CD4-positive, alpha-beta T cell treated with Interleukin-12 subunit alpha and Interleukin-12 subunit beta, for 1 hour (primary cell): Measurements from ENCODE around the gene TOP3B.
"Not testable (repeated sequence)": the region's sequence is repeated elsewhere in the genome, so short reads cannot be mapped to it uniquely, and the experiment has no call there.

Experiments
- DNase-seq: peaks from one replicate; pipeline ENCODE4 v3.0.0-alpha.2; 2020

TOP3B gene

GRCh38 chr22:21942407-21943343 lies 39.9 kb downstream of the TOP3B start:
- DNase-seq, result peak; percentile 19

GRCh38 chr22:21941921-21942320 lies 40.7 kb downstream of the TOP3B start:
- no peak for DNase-seq

GRCh38 chr22:21940521-21940920 lies 42.1 kb downstream of the TOP3B start:
- no peak for DNase-seq

GRCh38 chr22:21939935-21940334 lies 42.7 kb downstream of the TOP3B start:
- DNase-seq, result not testable (repeated sequence)

DNA sequence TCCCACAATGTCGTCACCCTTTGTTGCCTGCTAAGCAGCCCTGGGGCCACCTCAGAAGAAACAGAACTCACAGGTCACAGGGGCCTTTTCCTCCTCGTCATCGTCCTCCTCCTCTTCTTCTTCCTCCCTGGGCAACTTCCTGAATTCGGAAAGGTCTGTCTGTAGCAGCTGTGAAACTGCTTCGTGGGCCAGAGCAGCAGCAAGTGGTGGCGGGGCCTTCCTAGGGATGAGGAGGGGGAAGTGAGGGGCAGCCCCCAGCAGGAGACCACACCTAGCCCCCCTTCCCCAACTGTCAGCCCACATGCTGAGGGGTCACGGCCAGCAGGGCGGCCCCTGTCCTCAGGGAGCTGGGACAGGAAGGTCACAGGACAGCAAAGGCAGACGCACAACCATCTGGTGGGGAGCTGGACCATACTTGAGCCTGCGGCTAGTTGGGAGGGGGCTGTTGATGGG lies 43.1 kb downstream of the TOP3B start:
- peak; percentile 16 for DNase-seq

- no peak for DNase-seq
Measured at GRCh38 chr22:21938906-21939305, 43.7 kb downstream of the TOP3B start.

DNA sequence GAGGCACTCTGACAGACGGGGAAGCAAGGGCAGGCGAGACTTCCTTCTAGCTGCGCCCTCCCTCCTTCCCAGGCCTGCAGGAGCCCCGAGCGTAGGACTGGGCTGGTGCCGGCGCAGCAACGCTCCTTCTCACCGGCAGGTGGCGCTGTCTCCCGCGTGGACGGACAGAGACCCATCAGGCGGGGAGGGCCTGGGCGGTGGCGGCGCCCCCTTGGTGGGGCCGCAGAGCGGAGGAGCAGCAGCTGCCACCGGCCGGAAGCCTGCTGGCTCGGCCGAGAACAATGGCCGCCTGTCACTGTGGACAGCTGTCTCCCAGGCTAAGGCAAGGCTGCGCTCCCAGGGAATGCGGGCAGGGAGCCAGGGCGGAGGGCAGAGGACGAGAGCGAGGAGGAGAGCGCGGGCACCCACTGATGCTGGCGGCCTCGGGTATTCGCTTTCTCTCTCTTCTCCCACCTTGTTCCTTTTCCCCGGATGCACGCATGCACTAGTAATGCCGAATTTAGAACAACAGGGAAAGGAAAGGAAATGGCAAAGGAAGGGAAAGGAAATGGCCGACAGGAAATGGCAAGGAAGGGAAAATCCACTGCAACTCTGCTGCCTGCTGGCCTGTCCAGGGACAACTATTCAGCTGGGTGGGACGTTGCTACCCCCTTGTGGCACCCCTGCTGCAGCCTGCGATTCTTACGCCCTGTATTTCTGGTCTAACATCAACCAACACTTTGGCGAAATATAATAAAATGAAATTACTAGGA lies 44.3 kb downstream of the TOP3B start:
- DNase-seq, result peak; percentile 91

GRCh38 chr22:21937821-21938070 lies 44.8 kb downstream of the TOP3B start:
- no peak for DNase-seq

- peak; percentile 21 for DNase-seq
Measured at GRCh38 chr22:21937041-21937820, 45.4 kb downstream of the TOP3B start.

DNA sequence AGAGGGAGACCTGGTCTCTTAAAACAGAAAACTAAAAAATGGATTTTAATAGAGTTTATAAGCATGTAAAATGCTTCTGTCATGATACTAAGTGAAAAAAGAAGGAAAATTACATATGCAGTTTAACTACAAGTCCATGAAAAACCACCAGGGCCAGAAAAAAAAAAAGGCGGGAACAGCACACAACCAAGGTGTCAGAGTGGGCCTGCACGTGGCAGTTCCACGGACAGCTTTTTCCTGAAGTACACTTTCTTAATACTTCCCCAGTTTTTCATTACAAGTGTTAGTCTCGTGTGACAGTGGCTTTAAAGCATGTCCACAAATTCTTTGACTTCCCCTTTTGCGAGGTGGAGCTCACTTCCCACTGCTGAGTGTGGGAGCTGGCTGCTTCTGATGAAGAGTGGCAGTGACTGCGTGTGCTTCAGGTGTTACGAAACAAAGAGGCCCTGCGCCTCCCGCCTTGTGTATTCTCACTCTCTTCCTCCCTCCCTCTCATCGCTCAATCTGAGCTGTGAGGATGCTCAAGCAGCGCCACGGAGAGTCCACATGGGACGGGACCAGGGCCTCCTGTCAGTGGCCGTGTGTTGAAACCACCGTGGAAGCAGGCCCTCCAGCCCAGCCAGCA lies 46.3 kb downstream of the TOP3B start:
- peak; percentile 28 for DNase-seq

DNA sequence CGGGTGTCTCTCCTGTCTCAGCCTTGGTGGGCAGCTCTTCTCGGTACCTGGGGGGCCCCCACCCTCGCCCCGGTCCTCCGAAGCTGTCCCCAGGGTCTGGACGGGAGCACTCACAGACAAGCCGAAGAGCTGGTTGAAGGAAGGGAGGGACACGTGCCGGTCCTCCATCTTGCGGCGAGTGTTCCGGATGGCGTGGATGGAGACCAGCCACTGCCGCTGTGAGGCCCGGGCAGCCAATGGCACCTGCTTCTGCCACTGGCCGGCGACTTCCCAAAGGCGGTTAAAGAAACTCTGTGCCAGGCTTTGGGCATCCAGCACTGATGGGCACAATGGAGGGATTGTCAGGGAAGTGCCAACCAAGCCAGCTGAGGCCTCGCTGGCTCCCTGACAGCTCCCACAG lies 48.7 kb downstream of the TOP3B start:
- no peak for DNase-seq

DNA sequence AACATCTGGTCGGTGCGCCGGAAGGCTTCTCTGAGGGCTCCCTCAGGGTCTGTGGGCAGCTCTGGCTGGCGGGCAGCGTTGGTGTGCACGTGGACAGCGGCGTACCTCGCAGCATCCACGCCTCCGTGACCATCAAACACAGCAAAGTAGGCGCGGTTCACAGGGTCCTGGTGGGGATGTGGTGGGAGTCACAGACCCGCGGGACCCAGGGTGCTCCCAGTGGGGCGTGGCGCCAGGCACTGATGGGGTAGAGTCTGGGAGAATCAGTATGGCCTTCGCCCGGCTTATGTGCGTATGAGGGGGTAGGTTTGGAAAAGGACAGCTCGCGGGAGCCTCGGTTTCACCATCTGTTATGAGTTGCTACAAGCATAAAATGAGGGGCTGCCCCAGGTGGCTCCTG lies 49.2 kb downstream of the TOP3B start:
- DNase-seq, result no peak

DNA sequence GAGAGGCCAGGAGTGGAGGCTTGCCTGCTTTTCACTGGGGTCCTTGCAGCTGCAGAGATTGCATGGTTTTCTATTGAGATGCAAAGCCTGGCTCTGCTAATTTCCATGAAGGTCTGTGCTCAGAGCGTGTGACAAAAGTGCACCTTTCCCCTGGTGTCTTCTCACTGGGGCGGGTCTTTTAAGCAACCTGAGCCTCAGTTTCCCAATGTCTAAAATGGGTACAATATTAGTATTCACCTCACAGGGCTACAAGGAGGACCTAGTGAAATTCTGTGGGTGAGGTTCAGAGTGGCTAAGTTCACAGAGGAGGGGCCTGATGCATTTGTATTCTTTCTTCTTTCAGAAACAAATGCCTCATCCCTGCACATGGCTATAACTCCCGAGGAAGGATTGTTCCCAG lies 50.2 kb downstream of the TOP3B start:
- DNase-seq, result no peak

DNA sequence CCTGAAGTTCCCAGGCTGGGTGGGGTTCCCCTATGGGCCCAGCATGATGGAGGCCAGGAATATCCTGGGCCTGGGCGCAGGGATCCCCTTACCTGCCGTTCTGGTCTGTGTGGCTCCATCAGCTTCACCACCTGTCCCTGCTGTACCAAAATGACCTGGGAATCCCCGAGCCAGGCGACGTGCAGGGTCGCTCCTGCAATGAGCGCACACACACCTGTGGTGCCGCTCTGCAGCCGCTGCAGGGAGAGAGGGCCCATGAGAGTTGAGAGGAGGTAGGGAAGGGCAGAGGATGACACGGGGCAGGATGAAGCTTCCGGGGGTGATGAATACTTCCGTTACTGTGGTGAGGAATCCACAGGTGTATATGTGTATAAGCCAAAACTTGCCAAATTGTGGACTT lies 51.5 kb downstream of the TOP3B start:
- no peak for DNase-seq

- no peak for DNase-seq
Measured at GRCh38 chr22:21929253-21929652, 53.3 kb downstream of the TOP3B start.

GRCh38 chr22:21928048-21928447 lies 54.5 kb downstream of the TOP3B start:
- DNase-seq, result no peak

- DNase-seq, result no peak
Measured at GRCh38 chr22:21927174-21927823, 55.3 kb downstream of the TOP3B start.

- no peak for DNase-seq
Measured at GRCh38 chr22:21926728-21927127, 55.9 kb downstream of the TOP3B start.

DNA sequence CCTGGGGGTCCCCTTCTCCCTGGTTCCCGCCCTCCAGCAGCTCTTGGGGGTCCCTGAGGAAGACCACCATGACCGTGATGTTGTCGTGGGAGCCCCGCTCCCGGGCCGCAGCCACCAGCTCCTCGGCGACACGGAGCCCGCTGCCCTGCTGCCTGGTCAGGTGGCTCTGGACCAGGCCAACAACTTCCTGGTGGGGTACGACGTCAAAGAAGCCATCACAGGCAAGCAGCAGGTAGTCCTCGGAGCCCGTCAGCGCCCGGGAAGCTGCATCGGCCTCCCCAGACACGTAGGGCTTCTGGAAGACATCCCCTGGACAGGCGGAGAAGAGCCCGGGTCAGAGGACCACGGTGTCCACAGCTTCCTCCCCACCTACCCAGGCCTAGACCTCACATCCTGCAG lies 59.4 kb downstream of the TOP3B start:
- DNase-seq, result no peak

DNA sequence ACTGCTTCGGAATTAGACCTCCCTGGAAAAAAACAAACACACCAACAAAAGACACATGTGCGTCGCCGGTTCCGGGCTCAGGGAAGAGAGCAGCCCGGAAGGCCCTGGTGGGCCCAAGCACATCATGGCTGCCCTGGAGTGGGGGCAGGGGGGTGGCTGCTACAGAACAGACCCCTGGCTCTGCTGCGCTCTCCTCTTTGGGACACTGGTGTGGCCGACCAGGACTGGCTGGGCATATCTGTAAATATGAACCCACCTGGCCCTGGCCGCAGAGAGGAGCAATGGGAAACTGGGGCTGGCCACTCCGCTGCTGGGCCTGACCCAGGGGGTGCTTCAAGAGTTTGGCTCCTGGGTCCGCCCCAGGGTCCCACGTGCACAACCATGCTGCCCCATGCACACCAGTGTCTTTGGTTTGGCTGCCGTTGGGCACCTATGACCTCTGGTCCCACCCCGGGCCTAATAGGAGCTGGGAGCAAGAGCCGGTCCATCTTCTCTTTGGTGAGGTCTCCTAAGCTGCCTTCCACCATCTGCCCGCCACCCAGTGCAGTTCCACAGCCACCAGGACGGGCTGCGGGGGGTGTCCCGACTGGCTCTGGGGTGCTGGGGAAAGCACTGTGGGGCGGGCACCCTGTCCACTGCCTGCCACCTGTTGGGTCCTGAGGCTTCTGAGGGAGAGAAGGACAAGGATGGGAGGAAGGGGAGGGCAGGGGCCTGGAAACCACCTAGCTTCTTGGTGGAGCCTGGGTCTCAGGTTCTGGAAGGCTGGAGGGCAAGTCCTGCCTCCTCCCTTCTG lies 60.0 kb downstream of the TOP3B start:
- DNase-seq, result no peak

DNA sequence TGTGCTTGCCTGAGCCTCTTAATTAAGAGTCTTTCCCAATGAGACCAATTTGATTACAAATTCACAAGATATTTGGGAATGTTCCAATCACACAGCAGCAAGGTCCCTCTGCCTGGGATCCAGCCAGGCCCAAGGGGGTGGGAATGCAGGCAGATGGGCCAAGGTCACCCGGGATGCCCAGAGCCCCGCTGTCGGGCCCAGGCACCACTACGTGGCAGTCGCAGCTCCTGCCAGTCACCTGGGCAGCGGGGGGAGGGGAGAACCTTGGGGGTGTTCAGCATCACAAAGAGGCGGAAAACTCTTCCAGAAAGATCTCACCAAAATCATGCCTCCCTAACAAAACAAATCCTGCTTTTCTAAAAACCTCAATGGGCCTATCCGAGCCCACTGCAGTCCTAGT lies 60.9 kb downstream of the TOP3B start:
- no peak for DNase-seq
